HG02973 (cell line): ENCODE results near the gene ZNF519.
"Not testable (repeated sequence)": the region's sequence is repeated elsewhere in the genome, so short reads cannot be mapped to it uniquely, and the experiment has no call there.

ENCODE experiments used
- ATAC-seq: cut with Tn5 transposase; IDR thresholded peaks from one replicate; pipeline ENCODE4 v1.9.1; 2021; ENCODE audit warnings: moderate library complexity; ENCODE audit not compliant: unreplicated experiment

Gene ZNF519

DNA sequence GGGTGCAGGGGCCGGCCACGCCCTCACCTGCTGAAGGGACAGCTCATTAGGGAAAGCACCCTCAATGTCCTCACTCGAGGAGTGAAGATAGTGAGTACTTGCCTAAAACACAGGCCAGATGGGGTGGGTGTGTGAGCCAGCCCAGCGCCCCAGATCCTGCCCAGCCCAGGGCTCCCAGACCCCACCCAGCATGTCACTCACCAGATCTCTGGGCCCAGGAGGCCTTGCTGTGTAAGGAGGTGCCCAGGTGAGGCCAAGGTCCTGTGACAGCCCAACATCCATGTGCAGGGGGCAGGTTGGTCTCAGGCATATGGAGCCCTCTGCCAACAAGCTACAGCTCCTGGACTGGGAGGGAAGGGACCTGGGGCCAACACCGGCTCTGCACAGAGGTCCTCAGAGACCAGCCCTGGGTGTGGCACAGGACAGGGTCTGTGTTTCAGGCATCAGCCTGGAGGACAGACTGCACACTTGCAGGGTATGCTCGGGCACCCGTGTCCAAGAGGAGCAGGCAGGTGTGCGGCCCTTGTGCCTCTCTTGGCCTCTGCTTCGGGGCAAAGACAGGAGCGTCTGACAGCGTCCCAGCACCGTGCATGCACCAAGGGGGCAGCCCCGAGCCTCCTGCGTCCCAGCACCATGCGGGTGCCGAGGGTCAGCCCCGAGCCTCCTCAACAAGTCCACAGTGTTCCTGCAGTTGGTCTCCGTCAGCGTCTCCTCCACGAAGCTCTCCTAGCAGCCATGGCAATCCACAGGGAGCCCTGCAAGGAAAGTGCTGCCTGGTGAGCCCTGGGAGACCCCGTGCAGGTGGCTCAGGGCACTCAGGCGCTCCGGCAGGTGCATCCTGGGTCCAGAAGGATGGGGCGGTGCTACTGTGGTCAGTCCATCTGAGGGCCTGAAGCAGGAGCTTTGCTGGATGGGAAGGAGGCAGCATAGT, 16.0 kb upstream of the ZNF519 start:
- not testable (repeated sequence) for ATAC-seq

DNA sequence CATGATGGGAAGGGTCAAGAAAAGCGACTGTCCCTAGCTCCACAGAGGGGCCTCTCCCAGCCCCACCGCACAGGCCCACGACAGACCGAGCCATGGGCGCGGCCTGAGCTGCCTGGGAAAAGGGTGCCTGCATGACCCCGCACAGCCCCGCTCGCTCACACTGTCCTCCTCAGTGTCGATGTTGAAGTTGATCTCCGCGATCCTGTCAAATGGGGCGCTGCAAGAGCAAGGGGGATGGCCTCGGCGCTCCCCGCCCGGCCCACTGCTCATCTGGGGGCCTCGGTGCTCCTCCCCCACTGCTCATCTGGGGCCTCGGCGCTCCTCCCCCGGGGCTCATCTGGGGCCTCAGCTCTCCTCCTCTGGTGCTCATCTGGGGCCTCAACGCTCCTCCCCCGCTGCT, 14.5 kb upstream of the ZNF519 start:
- ATAC-seq: not testable (repeated sequence)

DNA sequence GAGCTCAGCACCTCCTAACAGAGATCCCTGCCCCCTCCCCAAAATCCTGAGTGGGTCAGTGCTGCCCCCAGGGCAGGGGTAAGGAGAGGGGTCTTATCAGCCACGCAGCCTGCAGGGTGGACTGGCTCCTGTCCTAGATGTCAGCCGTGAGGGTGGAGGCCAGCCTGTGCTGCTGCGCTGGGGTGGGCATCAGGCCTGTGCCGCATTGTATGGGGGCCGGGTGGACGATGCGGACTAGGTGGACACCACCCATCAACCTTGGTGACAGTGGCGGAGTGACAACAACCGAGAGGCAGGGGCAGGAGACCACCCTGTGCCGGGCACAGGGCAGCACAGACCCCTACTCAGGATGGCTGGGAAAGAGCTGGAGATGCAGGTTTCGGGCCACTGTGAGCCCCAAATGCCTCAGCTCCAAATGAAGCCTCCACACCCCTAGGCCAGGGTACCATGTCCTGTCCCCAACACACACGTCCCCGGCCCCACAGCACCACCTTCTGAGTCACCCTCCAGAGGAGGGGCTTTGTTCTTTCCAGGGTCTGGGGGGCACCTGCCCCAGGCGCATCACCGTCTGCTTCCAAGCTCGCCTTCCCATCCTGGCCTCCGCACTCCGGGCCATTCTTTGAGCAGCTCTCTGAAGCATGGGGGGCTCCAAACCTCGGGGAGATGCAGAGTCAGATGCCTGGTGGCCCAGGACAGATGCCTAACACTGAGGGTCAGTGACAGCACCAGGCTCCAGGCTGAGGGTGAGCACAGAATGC, 13.5 kb upstream of the ZNF519 start:
- not testable (repeated sequence) for ATAC-seq

- ATAC-seq: not testable (repeated sequence)
Observed at GRCh38 chr18:14145021-14145420, 12.8 kb upstream of the ZNF519 start.

- no peak for ATAC-seq
Observed at GRCh38 chr18:14144628-14144895, 12.3 kb upstream of the ZNF519 start.

DNA sequence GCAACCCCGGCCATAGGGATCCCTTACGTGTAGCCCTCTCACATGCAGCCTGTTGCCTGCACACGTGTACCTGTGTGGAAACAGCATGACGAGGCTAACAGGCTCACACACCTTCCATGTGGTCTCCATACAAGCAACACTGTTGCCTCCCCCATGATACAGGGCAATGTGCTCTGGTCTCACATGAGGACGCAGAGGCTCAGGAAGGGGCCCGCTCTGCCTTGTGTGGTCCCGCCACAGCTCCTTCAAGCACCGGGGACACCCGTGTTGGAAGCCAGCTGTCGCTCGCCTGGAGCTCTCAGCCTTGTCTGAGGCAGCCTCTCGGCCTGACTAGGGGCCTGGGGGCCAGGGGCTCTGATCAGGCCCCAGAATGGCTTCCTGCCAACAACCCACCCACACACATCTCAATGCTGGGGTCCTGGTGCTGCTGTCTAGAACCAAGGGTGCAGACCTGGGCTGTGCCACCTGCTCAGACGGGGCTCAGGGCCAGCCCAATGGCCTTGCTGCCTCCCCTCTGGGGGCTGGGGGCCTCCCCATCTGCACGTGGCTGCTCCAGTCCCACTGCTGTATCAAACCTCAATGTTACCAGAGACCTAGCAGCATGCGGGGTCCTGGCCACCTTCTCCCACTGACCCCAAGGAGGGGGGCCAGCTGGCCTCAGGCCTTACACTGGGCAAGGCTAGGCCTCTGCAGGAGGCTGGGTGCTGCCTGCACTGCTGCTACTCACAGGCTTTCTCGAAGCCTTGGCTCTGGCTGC, 11.8 kb upstream of the ZNF519 start:
- ATAC-seq: not testable (repeated sequence)

- ATAC-seq: not testable (repeated sequence)
Observed at GRCh38 chr18:14143396-14143795, 11.2 kb upstream of the ZNF519 start.

DNA sequence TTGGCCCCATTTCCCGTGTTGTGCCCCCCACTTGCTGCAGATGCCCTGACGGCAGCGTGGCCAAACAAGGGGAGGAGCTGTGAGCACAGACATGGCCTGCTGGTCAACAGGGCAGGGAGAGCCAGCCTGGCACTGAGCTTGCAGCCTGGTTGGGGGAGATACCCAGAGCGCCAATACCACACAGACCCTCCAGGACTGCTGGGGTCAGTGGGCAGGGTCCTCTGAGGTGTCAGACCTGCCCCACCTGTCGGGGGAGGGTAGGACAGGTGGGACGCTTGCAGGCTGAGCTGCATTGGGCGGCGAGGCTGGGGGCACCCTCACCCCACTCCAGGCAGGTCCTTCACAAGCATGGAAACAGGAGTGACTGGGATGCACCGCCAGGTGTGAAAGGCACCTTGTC, 9.9 kb upstream of the ZNF519 start:
- ATAC-seq: not testable (repeated sequence)

GRCh38 chr18:14139583-14139982, 7.3 kb upstream of the ZNF519 start:
- ATAC-seq: not testable (repeated sequence)

DNA sequence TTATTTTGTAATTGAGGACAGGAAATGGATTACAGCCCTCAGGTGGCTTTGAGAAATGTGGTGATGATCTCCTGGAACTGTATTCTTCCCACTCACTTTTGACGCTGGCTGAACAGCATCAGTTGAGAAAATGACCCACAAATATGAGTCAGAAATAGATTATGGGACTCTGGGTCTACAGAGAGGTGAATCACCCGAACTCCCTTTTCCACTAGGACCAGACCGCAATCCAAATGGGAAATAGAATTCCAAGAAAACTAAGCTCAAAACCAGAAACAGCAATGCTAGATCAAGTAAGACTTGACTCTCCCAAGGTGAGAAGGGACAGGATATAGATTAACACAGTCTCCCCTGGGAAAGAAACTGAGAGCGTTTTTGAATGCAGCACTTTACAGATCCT, 5.7 kb upstream of the ZNF519 start:
- not testable (repeated sequence) for ATAC-seq

GRCh38 chr18:14131696-14132270, 452 bp downstream of the ZNF519 start:
- peak; percentile 25 for ATAC-seq

- ATAC-seq: not testable (repeated sequence)
Observed at GRCh38 chr18:14130804-14131203, 1.4 kb downstream of the ZNF519 start.

- no peak for ATAC-seq
Observed at GRCh38 chr18:14124689-14125088, 7.5 kb downstream of the ZNF519 start.

DNA sequence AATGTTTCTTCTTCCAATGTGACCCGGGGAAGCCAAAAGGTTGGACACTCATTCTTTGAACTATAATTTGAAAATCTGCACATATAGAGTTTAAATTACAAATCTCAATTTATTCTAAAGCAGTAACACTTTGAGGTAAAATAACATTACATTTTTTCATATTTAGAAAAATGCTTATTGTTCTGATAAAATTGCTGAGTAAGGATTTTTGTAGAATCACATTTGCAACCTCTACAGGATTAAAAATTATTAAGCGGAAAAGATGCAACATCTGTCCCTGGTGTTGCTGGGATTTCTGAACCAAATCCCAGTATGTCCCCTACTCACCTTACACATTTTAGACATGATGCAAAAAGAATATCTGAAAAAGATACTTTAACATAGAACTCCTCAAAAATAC, 10.1 kb downstream of the ZNF519 start:
- no peak for ATAC-seq

DNA sequence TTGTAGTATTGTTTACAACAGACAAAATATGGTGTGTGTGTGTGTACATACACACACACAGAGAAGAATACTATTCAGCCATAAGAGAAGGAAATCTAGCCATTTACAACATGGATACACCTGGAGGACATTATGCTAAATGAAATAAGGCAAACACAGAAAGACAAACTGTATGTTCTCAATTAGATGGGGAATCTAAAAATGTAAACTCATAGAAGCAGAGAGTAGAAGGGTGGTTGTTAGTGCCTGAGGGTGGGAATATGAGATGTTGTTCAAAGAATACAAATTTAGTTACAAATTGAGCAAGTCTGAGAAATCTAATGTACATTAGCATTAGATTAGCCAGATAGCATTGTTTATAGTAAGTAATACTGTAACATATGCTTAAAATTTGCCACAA, 11.3 kb downstream of the ZNF519 start:
- ATAC-seq: no peak

GRCh38 chr18:14117606-14118005, 14.6 kb downstream of the ZNF519 start:
- ATAC-seq: no peak

GRCh38 chr18:14106906-14107305, 25.3 kb downstream of the ZNF519 start:
- ATAC-seq: no peak

GRCh38 chr18:14104906-14105748, 27.1 kb downstream of the ZNF519 start:
- ATAC-seq: no peak

DNA sequence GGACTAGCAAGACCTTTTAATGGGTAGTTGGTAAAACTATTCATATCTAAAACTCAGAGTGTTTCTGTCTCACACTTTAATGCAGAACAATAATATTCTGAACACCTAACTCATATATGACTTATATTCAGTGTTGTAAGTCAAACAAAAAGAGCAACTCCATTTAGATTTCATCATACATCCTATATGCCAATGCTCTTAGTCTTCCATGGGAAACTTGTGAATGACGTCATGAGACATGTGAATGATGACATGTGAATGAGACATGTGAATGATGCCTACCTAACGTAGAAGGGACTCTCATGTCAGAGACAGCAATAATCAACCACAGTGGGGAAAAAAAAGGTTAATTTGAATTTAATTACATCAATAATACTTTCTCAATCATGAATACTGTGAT, 28.0 kb downstream of the ZNF519 start:
- no peak for ATAC-seq
